SK-N-SH treated with all-trans-retinoic acid at 6 μM for 48 hours (cell line): Measurements from ENCODE around the gene COL4A4.

Experiments used
- ARNTL ChIP-seq: fragments of 450-650 bp; formaldehyde crosslinking; IDR thresholded peaks from 2 replicates; pipeline ENCODE4 v1.5.0; 2020; ENCODE audit warnings: low read depth, mild to moderate bottlenecking, moderate library complexity, borderline replicate concordance
- BACH2 ChIP-seq: fragments of 250-450 bp; sonication (Bioruptor Pico); IDR thresholded peaks from 2 replicates; pipeline ENCODE4 v1.9.0; 2021; ENCODE audit warnings: mild to moderate bottlenecking, borderline replicate concordance
- ISL1 ChIP-seq: fragments of 250-450 bp; sonication (Bioruptor Pico); IDR thresholded peaks from 2 replicates; pipeline ENCODE4 v2.1.2; 2022; ENCODE audit warnings: mild to moderate bottlenecking, moderate library complexity
- RARB ChIP-seq: fragments of 250-450 bp; sonication (Bioruptor Pico); IDR thresholded peaks from 2 replicates; pipeline ENCODE4 v1.8.0; 2021; ENCODE audit warnings: mild to moderate bottlenecking, moderate library complexity
- TCF4 ChIP-seq: fragments of 250-450 bp; sonication (Bioruptor Pico); IDR thresholded peaks from 2 replicates; pipeline ENCODE4 v1.8.0; 2021; ENCODE audit warnings: mild to moderate bottlenecking, moderate library complexity, borderline replicate concordance
- TOX ChIP-seq: fragments of 250-450 bp; sonication (Bioruptor Pico); IDR thresholded peaks from 2 replicates; pipeline ENCODE4 v1.8.0; 2021; ENCODE audit warnings: mild to moderate bottlenecking, moderate library complexity, borderline replicate concordance
- ZFP3 ChIP-seq: fragments of 250-450 bp; sonication (Bioruptor Pico); IDR thresholded peaks from 2 replicates; pipeline ENCODE4 v1.5.0; 2020; ENCODE audit warnings: mild to moderate bottlenecking, moderate library complexity
- ZFP30 ChIP-seq: fragments of 450-650 bp; formaldehyde crosslinking; IDR thresholded peaks from 2 replicates; pipeline ENCODE4 v1.5.0; 2022; ENCODE audit warnings: mild to moderate bottlenecking, moderate library complexity
- ZNF70 ChIP-seq: fragments of 450-650 bp; formaldehyde crosslinking; IDR thresholded peaks from 2 replicates; pipeline ENCODE4 v1.5.0; 2020; ENCODE audit warnings: mild to moderate bottlenecking, moderate library complexity
- TF ChIP-seq, protein P1 (sequence below): fragments of 250-450 bp; sonication (Bioruptor Pico); IDR thresholded peaks from 2 replicates; pipeline ENCODE4 v1.8.0; 2020; ENCODE audit warnings: mild to moderate bottlenecking, moderate library complexity, borderline replicate concordance
- TF ChIP-seq, protein P2 (sequence below): fragments of 250-450 bp; sonication (Bioruptor Pico); IDR thresholded peaks from 2 replicates; pipeline ENCODE4 v1.5.0; 2020; ENCODE audit warnings: mild to moderate bottlenecking, moderate library complexity

DNA sequence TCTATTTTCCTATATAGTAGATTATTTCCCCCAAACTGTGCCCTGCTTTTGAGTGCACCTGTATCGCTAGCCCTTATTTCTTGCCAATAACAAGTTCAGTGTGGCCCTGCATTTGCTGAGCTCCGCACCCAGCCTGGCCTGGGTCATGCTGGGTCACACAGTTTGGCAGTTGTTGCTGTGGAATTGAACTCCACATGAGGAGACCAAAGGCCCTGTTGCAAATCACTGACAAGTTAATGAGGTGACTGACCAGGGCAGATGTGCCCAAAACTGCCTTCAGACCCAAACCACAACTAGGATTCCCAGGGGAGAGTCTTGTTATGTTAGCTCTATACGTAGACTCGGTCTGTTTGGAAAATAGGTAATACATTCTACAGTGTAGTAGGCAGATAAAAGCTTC lies 31.0 kb downstream of the COL4A4 start:
- TF ChIP-seq ZNF70 (no peak), ARNTL (no peak), TCF4 (no peak), BACH2 (CRISPR knock-in tag) (no peak), RARB (CRISPR knock-in tag) (no peak), ISL1 (CRISPR knock-in tag) (no peak), TOX (no peak), ZFP30 (CRISPR knock-in tag) (no peak), ZFP3 (CRISPR knock-in tag) (no peak)
- TF ChIP-seq, protein P1, sequence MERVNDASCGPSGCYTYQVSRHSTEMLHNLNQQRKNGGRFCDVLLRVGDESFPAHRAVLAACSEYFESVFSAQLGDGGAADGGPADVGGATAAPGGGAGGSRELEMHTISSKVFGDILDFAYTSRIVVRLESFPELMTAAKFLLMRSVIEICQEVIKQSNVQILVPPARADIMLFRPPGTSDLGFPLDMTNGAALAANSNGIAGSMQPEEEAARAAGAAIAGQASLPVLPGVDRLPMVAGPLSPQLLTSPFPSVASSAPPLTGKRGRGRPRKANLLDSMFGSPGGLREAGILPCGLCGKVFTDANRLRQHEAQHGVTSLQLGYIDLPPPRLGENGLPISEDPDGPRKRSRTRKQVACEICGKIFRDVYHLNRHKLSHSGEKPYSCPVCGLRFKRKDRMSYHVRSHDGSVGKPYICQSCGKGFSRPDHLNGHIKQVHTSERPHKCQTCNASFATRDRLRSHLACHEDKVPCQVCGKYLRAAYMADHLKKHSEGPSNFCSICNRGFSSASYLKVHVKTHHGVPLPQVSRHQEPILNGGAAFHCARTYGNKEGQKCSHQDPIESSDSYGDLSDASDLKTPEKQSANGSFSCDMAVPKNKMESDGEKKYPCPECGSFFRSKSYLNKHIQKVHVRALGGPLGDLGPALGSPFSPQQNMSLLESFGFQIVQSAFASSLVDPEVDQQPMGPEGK (CRISPR knock-in tag) = no peak
- TF ChIP-seq, protein P2, sequence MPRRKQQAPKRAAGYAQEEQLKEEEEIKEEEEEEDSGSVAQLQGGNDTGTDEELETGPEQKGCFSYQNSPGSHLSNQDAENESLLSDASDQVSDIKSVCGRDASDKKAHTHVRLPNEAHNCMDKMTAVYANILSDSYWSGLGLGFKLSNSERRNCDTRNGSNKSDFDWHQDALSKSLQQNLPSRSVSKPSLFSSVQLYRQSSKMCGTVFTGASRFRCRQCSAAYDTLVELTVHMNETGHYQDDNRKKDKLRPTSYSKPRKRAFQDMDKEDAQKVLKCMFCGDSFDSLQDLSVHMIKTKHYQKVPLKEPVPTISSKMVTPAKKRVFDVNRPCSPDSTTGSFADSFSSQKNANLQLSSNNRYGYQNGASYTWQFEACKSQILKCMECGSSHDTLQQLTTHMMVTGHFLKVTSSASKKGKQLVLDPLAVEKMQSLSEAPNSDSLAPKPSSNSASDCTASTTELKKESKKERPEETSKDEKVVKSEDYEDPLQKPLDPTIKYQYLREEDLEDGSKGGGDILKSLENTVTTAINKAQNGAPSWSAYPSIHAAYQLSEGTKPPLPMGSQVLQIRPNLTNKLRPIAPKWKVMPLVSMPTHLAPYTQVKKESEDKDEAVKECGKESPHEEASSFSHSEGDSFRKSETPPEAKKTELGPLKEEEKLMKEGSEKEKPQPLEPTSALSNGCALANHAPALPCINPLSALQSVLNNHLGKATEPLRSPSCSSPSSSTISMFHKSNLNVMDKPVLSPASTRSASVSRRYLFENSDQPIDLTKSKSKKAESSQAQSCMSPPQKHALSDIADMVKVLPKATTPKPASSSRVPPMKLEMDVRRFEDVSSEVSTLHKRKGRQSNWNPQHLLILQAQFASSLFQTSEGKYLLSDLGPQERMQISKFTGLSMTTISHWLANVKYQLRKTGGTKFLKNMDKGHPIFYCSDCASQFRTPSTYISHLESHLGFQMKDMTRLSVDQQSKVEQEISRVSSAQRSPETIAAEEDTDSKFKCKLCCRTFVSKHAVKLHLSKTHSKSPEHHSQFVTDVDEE = no peak
